Esophagus squamous epithelium (tissue), 4 donors: Measurements from ENCODE around the gene ATP5F1B.

Source experiments
- POLR2A ChIP-seq, 4 donors: fragments of 450-650 bp; IDR thresholded peaks; one replicate each; pipeline ENCODE4 v1.6.1; 2017; ENCODE audit warnings: antibody characterized with exemption in 4 of 4, mild to moderate bottlenecking in 4 of 4, moderate library complexity in 3 of 4
- TF ChIP-seq, protein P1 (sequence below), 6 experiments: fragments of 450-650 bp in 4 of 6; fragments of 200-600 bp in 2 of 6; sonication (generic) in 2 of 6; IDR thresholded peaks; one replicate each; pipeline ENCODE4 v1.5.1; 2016 to 2019; ENCODE audit warnings: antibody characterized with exemption in 6 of 6, mild to moderate bottlenecking in 4 of 6, moderate library complexity in 4 of 6

DNA sequence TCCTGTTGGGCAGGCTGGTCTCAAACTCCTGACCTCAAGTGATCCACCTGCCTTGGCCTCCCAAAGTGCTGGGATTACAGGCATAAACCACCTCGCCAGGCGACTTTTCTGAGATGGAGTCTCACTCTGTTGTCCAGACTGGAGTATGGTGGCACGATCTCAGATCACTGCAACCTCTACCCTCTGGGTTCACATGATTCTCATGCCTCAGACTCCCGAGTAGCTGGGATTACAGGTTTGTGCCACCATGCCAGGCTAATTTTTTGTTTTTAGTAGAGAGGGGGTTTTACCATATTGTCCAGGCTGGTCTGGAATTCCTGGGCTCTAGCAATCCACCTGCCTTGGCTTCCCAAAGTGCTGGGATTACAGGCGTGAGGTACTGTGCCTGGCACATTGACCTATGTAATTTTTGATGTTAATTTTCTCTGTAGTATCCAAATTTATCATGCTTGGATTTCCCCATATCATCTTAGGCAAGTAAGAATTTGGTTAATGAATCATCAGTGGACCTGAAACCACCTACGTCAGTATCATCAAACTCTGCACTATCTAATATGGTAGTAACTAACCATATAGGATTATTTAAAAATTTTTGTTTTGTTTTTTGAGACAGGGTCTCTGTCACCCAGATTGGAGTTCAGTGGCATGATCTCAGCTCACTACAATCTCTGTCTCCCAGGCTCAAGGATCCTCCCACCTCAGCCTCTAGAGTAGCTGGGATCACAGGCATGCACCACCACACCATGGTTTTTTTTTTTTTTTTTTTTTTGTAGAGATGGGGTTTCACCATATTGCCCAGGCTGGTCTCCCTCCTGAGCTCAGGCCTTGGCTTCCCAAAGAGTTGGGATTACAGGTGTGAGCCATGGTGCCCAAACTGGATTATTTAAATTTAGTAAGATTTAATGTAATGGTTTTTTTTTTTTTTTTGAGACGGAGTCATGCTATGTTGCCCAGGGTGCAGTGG is 11.9 kb upstream of the ATP5F1B start:
- TF ChIP-seq, protein P1, sequence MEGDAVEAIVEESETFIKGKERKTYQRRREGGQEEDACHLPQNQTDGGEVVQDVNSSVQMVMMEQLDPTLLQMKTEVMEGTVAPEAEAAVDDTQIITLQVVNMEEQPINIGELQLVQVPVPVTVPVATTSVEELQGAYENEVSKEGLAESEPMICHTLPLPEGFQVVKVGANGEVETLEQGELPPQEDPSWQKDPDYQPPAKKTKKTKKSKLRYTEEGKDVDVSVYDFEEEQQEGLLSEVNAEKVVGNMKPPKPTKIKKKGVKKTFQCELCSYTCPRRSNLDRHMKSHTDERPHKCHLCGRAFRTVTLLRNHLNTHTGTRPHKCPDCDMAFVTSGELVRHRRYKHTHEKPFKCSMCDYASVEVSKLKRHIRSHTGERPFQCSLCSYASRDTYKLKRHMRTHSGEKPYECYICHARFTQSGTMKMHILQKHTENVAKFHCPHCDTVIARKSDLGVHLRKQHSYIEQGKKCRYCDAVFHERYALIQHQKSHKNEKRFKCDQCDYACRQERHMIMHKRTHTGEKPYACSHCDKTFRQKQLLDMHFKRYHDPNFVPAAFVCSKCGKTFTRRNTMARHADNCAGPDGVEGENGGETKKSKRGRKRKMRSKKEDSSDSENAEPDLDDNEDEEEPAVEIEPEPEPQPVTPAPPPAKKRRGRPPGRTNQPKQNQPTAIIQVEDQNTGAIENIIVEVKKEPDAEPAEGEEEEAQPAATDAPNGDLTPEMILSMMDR (IDR thresholded peaks at IDR 0.05): no peak
- TF ChIP-seq POLR2A (IDR thresholded peaks at IDR 0.05): no peak
